WTC11 (cell line): ENCODE data around the gene ZNF738. TPM values are rescaled to one million over a fixed set of nuclear protein-coding genes. Genes with fewer than 3 reads are reported as not detected.

ENCODE experiments used
- ATAC-seq: fragments of 200-7000 bp; cut with Tn5 transposase; 2 replicates; pipeline ENCODE4 v1.10.0; 2021; ENCODE audit warnings: mild to moderate bottlenecking, moderate library complexity
- CTCF ChIA-PET: fragments of 300-600 bp; sonication (Branson Sonifier 250); formaldehyde crosslinking; loops from one replicate; lab custom pipeline; 2021; ENCODE audit warnings: antibody characterized with exemption; lab: Charles Lee
- POLR2A ChIA-PET: fragments of 350-600 bp; sonication (Branson Sonifier 250); formaldehyde crosslinking; loops from one replicate; lab custom pipeline; 2021; ENCODE audit warnings: antibody characterized with exemption; lab: Charles Lee
- DNase-seq: peaks from one replicate; pipeline ENCODE4 v3.0.0; 2021; ENCODE audit warnings: low spot score
- H3K27ac Mint-ChIP-seq: 2 replicates; pipeline ENCODE4 v1.8.0; 2021; ENCODE audit warnings: mixed read lengths
- H3K27me3 Mint-ChIP-seq: 2 replicates; pipeline ENCODE4 v1.8.0; 2021; ENCODE audit warnings: low read depth, mild to moderate bottlenecking, moderate library complexity, mixed read lengths
- H3K36me3 Mint-ChIP-seq: 2 replicates; pipeline ENCODE4 v1.8.0; 2021; ENCODE audit warnings: mixed read lengths
- H3K4me1 Mint-ChIP-seq: 2 replicates; pipeline ENCODE4 v1.8.0; 2022; ENCODE audit warnings: mixed read lengths
- H3K4me3 Mint-ChIP-seq: 2 replicates; pipeline ENCODE4 v1.8.0; 2021; ENCODE audit warnings: mild to moderate bottlenecking, moderate library complexity, mixed read lengths
- H3K9me3 Mint-ChIP-seq: 2 replicates; pipeline ENCODE4 v1.8.0; 2021; ENCODE audit warnings: mixed read lengths
- CDX4 ChIP-seq: fragments of 250-450 bp; sonication (Bioruptor Pico); IDR thresholded peaks from 2 replicates; pipeline ENCODE4 v1.9.0; 2021; ENCODE audit warnings: moderate library complexity, mild to moderate bottlenecking, inconsistent platforms, borderline replicate concordance
- EMX1 ChIP-seq: fragments of 250-450 bp; sonication (Bioruptor Pico); IDR thresholded peaks from 2 replicates; pipeline ENCODE4 v1.8.0; 2021; ENCODE audit warnings: mild to moderate bottlenecking
- FOXP1 ChIP-seq: sonication (generic); formaldehyde crosslinking; IDR thresholded peaks from 2 replicates; pipeline ENCODE4 v1.8.0; 2022; ENCODE audit warnings: missing genetic modification reagents, mild to moderate bottlenecking, moderate library complexity, borderline replicate concordance
- GTF2I ChIP-seq: fragments of 250-450 bp; sonication (Bioruptor Pico); conservative IDR thresholded peaks from 2 replicates; pipeline ENCODE4 v1.4.0; 2021; ENCODE audit warnings: mild to moderate bottlenecking
- IRF1 ChIP-seq: sonication (generic); formaldehyde crosslinking; IDR thresholded peaks from 2 replicates; pipeline ENCODE4 v1.8.0; 2023; ENCODE audit warnings: missing genetic modification reagents
- KAT7 ChIP-seq: sonication (generic); formaldehyde crosslinking; IDR thresholded peaks from 2 replicates; pipeline ENCODE4 v1.8.1; 2023; ENCODE audit warnings: missing genetic modification reagents, mild to moderate bottlenecking, borderline replicate concordance
- MAX ChIP-seq: sonication (generic); formaldehyde crosslinking; IDR thresholded peaks from 2 replicates; pipeline ENCODE4 v1.8.0; 2022; ENCODE audit warnings: mild to moderate bottlenecking, missing genetic modification reagents
- NFYB ChIP-seq: sonication (generic); formaldehyde crosslinking; conservative IDR thresholded peaks from 2 replicates; pipeline ENCODE4 v1.8.0; 2022; ENCODE audit warnings: low read depth, missing genetic modification reagents
- OVOL2 ChIP-seq: fragments of 250-450 bp; sonication (Bioruptor Pico); IDR thresholded peaks from 2 replicates; pipeline ENCODE4 v1.9.0; 2021; ENCODE audit warnings: mild to moderate bottlenecking, borderline replicate concordance
- ZNF232 ChIP-seq: sonication (generic); formaldehyde crosslinking; IDR thresholded peaks from 2 replicates; pipeline ENCODE4 v1.8.0; 2022; ENCODE audit warnings: mild to moderate bottlenecking, missing genetic modification reagents
- ZNF512 ChIP-seq: sonication (generic); formaldehyde crosslinking; IDR thresholded peaks from 2 replicates; pipeline ENCODE4 v1.8.1; 2022; ENCODE audit warnings: missing genetic modification reagents, borderline replicate concordance
- total RNA-seq: library from RNA; stranded (reverse); gene quantifications from 3 replicates; pipeline ENCODE4 v1.2.3, GENCODE V29; 2021
- TF ChIP-seq, protein P1 (sequence below): sonication (generic); formaldehyde crosslinking; IDR thresholded peaks from 2 replicates; pipeline ENCODE4 v1.8.1; 2023; ENCODE audit warnings: mild to moderate bottlenecking, missing genetic modification reagents, moderate library complexity
- TF ChIP-seq, protein P2 (sequence below): sonication (generic); formaldehyde crosslinking; IDR thresholded peaks from 2 replicates; pipeline ENCODE4 v1.8.1; 2022; ENCODE audit warnings: mild to moderate bottlenecking, moderate library complexity, missing genetic modification reagents
- TF ChIP-seq, protein P3 (sequence below): sonication (generic); formaldehyde crosslinking; conservative IDR thresholded peaks from 2 replicates; pipeline ENCODE4 v1.8.1; 2023; ENCODE audit warnings: mild to moderate bottlenecking, low read depth, missing genetic modification reagents, moderate library complexity
- TF ChIP-seq, protein P4 (sequence below): sonication (generic); formaldehyde crosslinking; IDR thresholded peaks from 2 replicates; pipeline ENCODE4 v1.8.0; 2023; ENCODE audit warnings: missing genetic modification reagents, mild to moderate bottlenecking, borderline replicate concordance

The ZNF738 gene
- total RNA-seq, 1 experiment from 2014 or later = 49.7 TPM

GRCh38 chr19:21352830-21353229 lies 6.0 kb upstream of the ZNF738 start (continued):
- TF ChIP-seq CDX4 = no peak

DNA sequence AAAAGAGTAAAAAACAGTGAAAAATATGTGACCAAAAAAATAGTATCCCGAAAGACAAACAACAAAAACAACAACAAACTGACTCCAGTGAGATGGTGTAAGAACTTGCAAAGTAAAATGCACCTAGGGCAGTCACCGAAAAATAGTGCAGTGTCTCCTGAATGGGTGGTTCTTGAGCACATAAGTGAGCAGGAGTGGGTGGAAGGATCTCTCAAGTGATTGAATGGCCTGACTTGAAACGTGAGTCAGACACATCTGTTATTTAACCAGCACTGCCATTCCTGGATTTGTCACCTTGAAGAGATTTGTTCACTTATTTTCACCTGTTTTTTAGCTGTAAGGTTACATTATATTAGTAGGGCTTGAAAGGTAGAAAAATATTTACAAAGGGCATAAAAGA lies 3.5 kb downstream of the ZNF738 start:
- CTCF ChIA-PET = no interaction called here
- DNase-seq (no peak), ATAC-seq (no peak)
- Mint-ChIP-seq H3K4me1 (peaks cover 16% of the 10 kb centered on the region), H3K36me3 (peaks cover 61% of the 10 kb centered on the region), H3K27me3 (no peaks in the 10 kb centered on the region), H3K9me3 (no peaks in the 10 kb centered on the region), H3K27ac (no peak overlapping the region), H3K4me3 (no peak overlapping the region; the same call in 1 of the 2 replicates)
- no peak for TF ChIP-seq ZNF512 (CRISPR knock-in tag)
- TF ChIP-seq, protein P1, sequence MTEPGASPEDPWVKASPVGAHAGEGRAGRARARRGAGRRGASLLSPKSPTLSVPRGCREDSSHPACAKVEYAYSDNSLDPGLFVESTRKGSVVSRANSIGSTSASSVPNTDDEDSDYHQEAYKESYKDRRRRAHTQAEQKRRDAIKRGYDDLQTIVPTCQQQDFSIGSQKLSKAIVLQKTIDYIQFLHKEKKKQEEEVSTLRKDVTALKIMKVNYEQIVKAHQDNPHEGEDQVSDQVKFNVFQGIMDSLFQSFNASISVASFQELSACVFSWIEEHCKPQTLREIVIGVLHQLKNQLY (CRISPR knock-in tag) = no peak
- TF ChIP-seq NFYB (CRISPR knock-in tag) = no peak
- TF ChIP-seq EMX1 (CRISPR knock-in tag) = no peak
- TF ChIP-seq IRF1 (CRISPR knock-in tag) = no peak
- no peak for TF ChIP-seq FOXP1
- TF ChIP-seq, protein P2, sequence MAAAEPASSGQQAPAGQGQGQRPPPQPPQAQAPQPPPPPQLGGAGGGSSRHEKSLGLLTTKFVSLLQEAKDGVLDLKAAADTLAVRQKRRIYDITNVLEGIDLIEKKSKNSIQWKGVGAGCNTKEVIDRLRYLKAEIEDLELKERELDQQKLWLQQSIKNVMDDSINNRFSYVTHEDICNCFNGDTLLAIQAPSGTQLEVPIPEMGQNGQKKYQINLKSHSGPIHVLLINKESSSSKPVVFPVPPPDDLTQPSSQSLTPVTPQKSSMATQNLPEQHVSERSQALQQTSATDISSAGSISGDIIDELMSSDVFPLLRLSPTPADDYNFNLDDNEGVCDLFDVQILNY (CRISPR knock-in tag) = no peak
- no peak for TF ChIP-seq OVOL2 (CRISPR knock-in tag)
- TF ChIP-seq KAT7 = no peak
- no peak for TF ChIP-seq ZNF232 (CRISPR knock-in tag)
- no peak for TF ChIP-seq GTF2I (CRISPR knock-in tag)
- TF ChIP-seq, protein P3, sequence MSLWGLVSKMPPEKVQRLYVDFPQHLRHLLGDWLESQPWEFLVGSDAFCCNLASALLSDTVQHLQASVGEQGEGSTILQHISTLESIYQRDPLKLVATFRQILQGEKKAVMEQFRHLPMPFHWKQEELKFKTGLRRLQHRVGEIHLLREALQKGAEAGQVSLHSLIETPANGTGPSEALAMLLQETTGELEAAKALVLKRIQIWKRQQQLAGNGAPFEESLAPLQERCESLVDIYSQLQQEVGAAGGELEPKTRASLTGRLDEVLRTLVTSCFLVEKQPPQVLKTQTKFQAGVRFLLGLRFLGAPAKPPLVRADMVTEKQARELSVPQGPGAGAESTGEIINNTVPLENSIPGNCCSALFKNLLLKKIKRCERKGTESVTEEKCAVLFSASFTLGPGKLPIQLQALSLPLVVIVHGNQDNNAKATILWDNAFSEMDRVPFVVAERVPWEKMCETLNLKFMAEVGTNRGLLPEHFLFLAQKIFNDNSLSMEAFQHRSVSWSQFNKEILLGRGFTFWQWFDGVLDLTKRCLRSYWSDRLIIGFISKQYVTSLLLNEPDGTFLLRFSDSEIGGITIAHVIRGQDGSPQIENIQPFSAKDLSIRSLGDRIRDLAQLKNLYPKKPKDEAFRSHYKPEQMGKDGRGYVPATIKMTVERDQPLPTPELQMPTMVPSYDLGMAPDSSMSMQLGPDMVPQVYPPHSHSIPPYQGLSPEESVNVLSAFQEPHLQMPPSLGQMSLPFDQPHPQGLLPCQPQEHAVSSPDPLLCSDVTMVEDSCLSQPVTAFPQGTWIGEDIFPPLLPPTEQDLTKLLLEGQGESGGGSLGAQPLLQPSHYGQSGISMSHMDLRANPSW (CRISPR knock-in tag) = no peak
- TF ChIP-seq, protein P4, sequence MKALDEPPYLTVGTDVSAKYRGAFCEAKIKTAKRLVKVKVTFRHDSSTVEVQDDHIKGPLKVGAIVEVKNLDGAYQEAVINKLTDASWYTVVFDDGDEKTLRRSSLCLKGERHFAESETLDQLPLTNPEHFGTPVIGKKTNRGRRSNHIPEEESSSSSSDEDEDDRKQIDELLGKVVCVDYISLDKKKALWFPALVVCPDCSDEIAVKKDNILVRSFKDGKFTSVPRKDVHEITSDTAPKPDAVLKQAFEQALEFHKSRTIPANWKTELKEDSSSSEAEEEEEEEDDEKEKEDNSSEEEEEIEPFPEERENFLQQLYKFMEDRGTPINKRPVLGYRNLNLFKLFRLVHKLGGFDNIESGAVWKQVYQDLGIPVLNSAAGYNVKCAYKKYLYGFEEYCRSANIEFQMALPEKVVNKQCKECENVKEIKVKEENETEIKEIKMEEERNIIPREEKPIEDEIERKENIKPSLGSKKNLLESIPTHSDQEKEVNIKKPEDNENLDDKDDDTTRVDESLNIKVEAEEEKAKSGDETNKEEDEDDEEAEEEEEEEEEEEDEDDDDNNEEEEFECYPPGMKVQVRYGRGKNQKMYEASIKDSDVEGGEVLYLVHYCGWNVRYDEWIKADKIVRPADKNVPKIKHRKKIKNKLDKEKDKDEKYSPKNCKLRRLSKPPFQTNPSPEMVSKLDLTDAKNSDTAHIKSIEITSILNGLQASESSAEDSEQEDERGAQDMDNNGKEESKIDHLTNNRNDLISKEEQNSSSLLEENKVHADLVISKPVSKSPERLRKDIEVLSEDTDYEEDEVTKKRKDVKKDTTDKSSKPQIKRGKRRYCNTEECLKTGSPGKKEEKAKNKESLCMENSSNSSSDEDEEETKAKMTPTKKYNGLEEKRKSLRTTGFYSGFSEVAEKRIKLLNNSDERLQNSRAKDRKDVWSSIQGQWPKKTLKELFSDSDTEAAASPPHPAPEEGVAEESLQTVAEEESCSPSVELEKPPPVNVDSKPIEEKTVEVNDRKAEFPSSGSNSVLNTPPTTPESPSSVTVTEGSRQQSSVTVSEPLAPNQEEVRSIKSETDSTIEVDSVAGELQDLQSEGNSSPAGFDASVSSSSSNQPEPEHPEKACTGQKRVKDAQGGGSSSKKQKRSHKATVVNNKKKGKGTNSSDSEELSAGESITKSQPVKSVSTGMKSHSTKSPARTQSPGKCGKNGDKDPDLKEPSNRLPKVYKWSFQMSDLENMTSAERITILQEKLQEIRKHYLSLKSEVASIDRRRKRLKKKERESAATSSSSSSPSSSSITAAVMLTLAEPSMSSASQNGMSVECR (CRISPR knock-in tag) = no peak
- no peak for TF ChIP-seq MAX (CRISPR knock-in tag)
- POLR2A ChIA-PET = no interaction called here
